Thyroid gland (tissue), 4 donors: Measurements from ENCODE around the gene OR2C1.

ENCODE experiments used
- CTCF ChIP-seq, 6 experiments: fragments of 200-600 bp in 3 of 6; fragments of 450-650 bp in 3 of 6; sonication (generic) in 3 of 6; IDR thresholded peaks; one replicate each; pipeline ENCODE4 v1.5.1; 2016 to 2019; ENCODE audit warnings: antibody characterized with exemption in 6 of 6, mild to moderate bottlenecking in 2 of 6, inconsistent platforms in 1 of 6, moderate library complexity in 1 of 6
- POLR2A ChIP-seq, 2 donors: fragments of 450-650 bp; IDR thresholded peaks; one replicate each; pipeline ENCODE4 v1.6.1; 2017; ENCODE audit warnings: antibody characterized with exemption in 2 of 2, mild to moderate bottlenecking in 2 of 2, moderate library complexity in 1 of 2

- no peak for TF ChIP-seq CTCF (IDR thresholded peaks at IDR 0.05)
- peak in 1 of 2 donors; percentile 59 for TF ChIP-seq POLR2A (IDR thresholded peaks at IDR 0.05)
Observed at GRCh38 chr16:3364774-3365427, 9.2 kb downstream of the OR2C1 start.
